ENCODE measurements around the gene ATG5.

The ATG5 gene

DNA sequence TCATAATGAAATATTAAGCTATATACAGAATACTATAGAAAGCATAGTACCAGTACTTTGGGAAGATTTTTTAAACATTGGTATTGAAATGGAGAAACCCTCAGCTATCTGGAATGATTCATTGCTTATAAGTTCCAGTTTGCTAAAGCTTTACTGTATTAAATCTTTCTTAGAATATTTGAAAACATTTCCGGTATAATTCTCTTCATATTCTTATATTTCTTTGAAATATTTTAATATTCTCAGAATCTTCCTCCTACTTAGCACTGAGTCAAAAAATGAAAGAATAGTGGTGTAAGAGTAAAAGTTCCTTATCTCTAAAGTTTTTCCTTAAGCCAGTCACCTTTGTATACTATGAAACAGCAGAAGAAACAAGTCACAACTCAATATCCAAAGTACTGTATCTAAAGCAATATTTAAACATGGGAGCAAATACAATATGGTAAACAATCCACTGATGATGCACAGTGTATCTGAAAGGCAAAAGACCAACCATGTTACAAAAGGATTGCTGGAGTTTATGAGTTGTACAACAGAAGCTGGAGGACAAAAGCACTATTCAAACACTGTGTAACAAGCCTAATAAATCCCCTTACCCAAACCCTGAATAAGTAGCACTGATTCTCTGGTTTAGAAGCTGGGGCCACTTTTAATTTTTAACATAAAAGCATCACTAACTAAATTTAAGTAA lies 137.3 kb downstream of the ATG5 start:
- TF ChIP-seq, protein P1, sequence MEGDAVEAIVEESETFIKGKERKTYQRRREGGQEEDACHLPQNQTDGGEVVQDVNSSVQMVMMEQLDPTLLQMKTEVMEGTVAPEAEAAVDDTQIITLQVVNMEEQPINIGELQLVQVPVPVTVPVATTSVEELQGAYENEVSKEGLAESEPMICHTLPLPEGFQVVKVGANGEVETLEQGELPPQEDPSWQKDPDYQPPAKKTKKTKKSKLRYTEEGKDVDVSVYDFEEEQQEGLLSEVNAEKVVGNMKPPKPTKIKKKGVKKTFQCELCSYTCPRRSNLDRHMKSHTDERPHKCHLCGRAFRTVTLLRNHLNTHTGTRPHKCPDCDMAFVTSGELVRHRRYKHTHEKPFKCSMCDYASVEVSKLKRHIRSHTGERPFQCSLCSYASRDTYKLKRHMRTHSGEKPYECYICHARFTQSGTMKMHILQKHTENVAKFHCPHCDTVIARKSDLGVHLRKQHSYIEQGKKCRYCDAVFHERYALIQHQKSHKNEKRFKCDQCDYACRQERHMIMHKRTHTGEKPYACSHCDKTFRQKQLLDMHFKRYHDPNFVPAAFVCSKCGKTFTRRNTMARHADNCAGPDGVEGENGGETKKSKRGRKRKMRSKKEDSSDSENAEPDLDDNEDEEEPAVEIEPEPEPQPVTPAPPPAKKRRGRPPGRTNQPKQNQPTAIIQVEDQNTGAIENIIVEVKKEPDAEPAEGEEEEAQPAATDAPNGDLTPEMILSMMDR (IDR thresholded peaks at IDR 0.05; ENCODE audit: insufficient read depth, missing control alignments), result no peak
- FAIRE-seq, result no peak
- no peak for DNase-seq (ENCODE audit: insufficient read length, low spot score)

DNA sequence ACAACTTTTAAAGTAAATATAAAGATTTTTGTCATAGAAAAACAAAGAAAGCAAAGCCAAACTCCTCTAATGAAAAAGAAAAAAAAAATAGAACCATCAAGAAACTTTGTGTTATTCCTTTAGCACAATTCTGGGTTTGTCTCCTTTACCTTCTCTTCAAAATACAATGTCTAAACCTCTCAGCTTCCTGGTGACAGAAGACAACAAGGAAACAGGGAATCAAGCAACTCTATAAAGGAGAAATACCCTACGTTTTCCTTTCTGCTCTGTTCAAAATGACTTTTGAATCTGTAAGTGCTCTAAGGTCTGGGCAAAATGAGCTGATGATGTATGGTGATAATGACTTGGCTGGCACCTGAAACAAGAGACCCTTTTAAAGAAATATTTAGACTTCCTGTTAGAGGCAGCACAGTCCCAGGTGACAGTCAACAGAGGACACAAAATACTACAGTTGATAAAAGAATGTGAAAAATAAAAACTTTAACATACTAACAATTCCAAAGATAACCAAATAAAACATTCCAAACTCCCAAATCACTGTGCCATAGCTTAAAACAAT lies 138.1 kb downstream of the ATG5 start:
- DNase-seq (ENCODE audit: insufficient read length, low spot score) (no peak), FAIRE-seq (no peak)
- TF ChIP-seq, protein P1 (IDR thresholded peaks at IDR 0.05; ENCODE audit: insufficient read depth, missing control alignments), result no peak

DNA sequence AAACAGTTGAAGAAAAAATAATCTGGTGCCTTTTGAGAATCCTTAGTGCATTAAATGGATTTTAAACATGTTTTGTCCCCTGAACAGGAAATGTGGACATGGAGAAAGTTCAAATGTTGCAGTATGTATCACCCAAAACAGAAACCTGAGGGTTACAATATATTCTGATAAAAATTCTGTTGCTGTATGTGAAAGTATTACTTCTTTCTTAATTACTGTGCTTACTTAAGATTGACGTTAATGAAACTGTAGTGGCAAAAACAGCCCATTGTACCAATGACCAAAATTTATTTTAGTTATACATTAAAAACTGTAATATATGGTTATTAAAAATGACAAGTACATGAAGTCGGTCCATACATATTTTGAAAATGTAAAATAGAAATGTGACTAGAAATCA lies 138.8 kb downstream of the ATG5 start:
- DNase-seq (ENCODE audit: insufficient read length, low spot score) (no peak), FAIRE-seq (no peak)
- TF ChIP-seq, protein P1 (IDR thresholded peaks at IDR 0.05; ENCODE audit: insufficient read depth, missing control alignments), result no peak

DNA sequence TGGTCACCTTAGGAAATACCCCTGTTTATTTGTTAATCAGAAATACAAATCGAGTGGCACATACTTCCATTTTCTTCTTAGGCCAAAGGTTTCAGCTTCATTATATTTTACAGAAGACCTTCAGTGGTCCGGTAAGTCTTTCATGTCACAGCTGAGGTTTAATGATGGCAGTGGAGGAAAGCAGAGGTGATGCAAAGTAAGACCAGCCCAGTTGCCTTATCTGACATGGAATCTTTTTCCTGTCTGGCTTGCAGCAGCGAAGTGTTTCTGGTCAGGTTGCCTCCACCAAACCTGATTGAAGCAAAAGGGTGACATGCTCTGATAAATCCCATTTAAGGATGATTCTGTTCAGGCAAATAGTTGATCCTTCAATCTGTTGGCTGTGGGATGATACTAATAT lies 139.4 kb downstream of the ATG5 start:
- DNase-seq (ENCODE audit: insufficient read length, low spot score) (no peak), FAIRE-seq (no peak)
- TF ChIP-seq, protein P1 (IDR thresholded peaks at IDR 0.05; ENCODE audit: insufficient read depth, missing control alignments), result no peak

DNA sequence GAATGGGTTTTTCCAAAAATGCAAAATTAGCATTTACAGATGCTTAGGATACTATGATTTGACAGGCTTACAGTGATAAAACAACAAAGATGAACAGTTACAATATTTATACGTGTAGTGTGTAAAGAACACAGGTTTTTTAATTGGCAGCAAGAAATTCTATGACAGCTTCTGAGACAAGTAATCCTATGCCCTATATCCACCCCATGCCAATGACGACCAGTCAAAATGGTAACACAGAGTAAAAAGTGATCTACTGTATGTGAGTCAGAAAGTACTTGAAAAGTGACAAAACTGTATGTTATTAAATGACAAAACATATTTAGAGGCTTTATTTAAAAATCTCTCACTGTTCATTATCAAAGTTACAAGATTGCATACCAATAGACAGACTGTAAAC lies 139.9 kb downstream of the ATG5 start:
- FAIRE-seq (no peak), DNase-seq (ENCODE audit: insufficient read length, low spot score) (no peak)
- TF ChIP-seq, protein P1 (IDR thresholded peaks at IDR 0.05; ENCODE audit: insufficient read depth, missing control alignments), result no peak

DNA sequence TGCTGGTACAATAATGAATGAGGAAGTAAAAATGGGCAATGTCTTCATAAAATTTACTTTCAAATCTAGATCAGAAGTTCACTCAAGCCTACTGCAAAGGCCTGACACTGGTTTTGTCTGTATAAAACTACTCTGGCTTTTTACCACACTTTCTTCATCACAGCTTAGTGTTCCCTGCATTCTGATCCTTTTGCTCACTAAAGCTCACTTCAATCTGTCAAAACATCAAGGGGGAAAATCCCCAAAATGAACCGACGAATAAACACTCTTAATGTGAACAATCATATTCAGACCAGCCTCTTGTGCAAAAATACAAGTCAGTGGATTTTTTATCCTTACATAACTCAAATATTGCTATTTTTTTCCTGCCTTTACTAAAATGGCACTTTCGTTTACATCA lies 140.9 kb downstream of the ATG5 start:
- DNase-seq (ENCODE audit: insufficient read length, low spot score) (no peak), FAIRE-seq (no peak)
- TF ChIP-seq, protein P1 (IDR thresholded peaks at IDR 0.05; ENCODE audit: insufficient read depth, missing control alignments), result no peak

DNA sequence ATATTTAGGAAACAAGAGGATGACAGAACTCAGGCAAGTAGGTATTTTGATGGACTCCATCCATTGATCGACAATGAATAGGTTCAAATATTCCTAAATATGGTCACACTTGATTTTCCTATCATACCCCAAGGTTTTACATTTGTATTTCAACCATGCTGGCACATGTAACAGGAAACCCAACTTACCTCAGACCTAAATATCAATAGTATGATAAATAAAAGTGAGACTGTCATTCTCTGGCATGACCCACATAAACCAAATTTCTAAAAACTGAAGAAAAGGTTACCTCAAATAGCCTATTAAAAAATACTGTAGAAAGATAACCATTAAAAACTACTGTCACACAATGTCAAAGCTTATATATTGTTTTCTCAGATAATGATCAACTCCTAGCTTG lies 142.1 kb downstream of the ATG5 start:
- DNase-seq (ENCODE audit: insufficient read length, low spot score) (no peak), FAIRE-seq (no peak)
- TF ChIP-seq, protein P1 (IDR thresholded peaks at IDR 0.05; ENCODE audit: insufficient read depth, missing control alignments), result no peak

All from D721Med (cell line).